SK-N-SH (cell line): ENCODE results near the gene ZCCHC17. TPM values are rescaled to one million over a fixed set of nuclear protein-coding genes. Genes with fewer than 3 reads are reported as not detected.
A peak's percentile ranks its signal among the peaks of the same experiment; 100 is the strongest.

Source experiments
- CTCF ChIA-PET: fragments of 300-600, 350-600 bp; formaldehyde crosslinking; extraction: SDS; loops from one replicate; lab custom pipeline; 2021; lab: Yijun Ruan, JAX
- POLR2A ChIA-PET: fragments of 350-600 bp; sonication (Branson Sonifier 250); formaldehyde crosslinking; extraction: SDS; loops from one replicate; lab custom pipeline; 2020; ENCODE audit warnings: antibody characterized with exemption, inconsistent platforms; lab: Yijun Ruan, JAX
- DNase-seq: peaks from one replicate; pipeline ENCODE4 v3.0.0; 2012
- H2AFZ ChIP-seq: fragments of 200-600 bp; sonication (generic); 2 replicates; pipeline ENCODE4 v1.8.1; 2016; ENCODE audit warnings: antibody characterized with exemption, mild to moderate bottlenecking, low read depth
- H3F3A ChIP-seq: fragments of 200-600 bp; sonication (generic); replicated peaks from 2 replicates; pipeline ENCODE3; 2016; ENCODE audit warnings: antibody characterized with exemption, mild to moderate bottlenecking; ENCODE audit not compliant: insufficient read depth
- H3K27ac ChIP-seq, 2 experiments: fragments of 200-500 bp in 1 of 2; fragments of 200-600 bp in 1 of 2; sonication (Bioruptor generic) in 1 of 2; sonication (generic), shearing (Covaris generic) in 1 of 2; 2 replicates each; pipeline versions ENCODE4 v1.5.1 to v1.6.1; 2014 to 2016; ENCODE audit warnings: low read depth in 2 of 2, inconsistent platforms in 1 of 2, low read length in 1 of 2, mild to moderate bottlenecking in 1 of 2, mixed read lengths in 1 of 2
- H3K27me3 ChIP-seq: fragments of 200-600 bp; sonication (generic), shearing (Covaris generic); 2 replicates; pipeline ENCODE4 v1.6.1; 2016; ENCODE audit warnings: mixed run types; ENCODE audit not compliant: insufficient read depth
- H3K36me3 ChIP-seq, 2 experiments: fragments of 200-500 bp in 1 of 2; fragments of 200-600 bp in 1 of 2; sonication (Bioruptor generic) in 1 of 2; sonication (generic) in 1 of 2; replicated peaks in 1 of 2; 2 replicates each; pipeline versions ENCODE3 to v1.5.1; 2014 to 2016; ENCODE audit warnings: low read length in 1 of 2, mild to moderate bottlenecking in 1 of 2; ENCODE audit not compliant: insufficient read depth in 2 of 2, control insufficient read depth in 1 of 2
- H3K4me1 ChIP-seq, 2 experiments: fragments of 200-500 bp in 1 of 2; fragments of 200-600 bp in 1 of 2; sonication (Bioruptor generic) in 1 of 2; sonication (generic), shearing (Covaris generic) in 1 of 2; 2 replicates each; pipeline versions ENCODE4 v1.5.1 to v1.6.1; 2014 to 2016; ENCODE audit warnings: low read depth in 1 of 2, low read length in 1 of 2, mixed run types in 1 of 2; ENCODE audit not compliant: insufficient read depth in 2 of 2, control insufficient read depth in 1 of 2
- H3K4me2 ChIP-seq: fragments of 200-600 bp; sonication (generic), shearing (Covaris generic); 2 replicates; pipeline ENCODE4 v1.6.1; 2017; ENCODE audit warnings: mixed run types
- H3K4me3 ChIP-seq, 2 experiments: fragments of 200-500 bp in 1 of 2; fragments of 200-600 bp in 1 of 2; sonication (Bioruptor generic) in 1 of 2; sonication (generic), shearing (Covaris generic) in 1 of 2; 2 replicates each; pipeline versions ENCODE4 v1.5.1 to v1.8.1; 2014 to 2016; ENCODE audit warnings: low read depth in 2 of 2, inconsistent platforms in 1 of 2, low read length in 1 of 2, mild to moderate bottlenecking in 1 of 2, mixed read lengths in 1 of 2, moderate library complexity in 1 of 2
- H3K79me2 ChIP-seq: fragments of 200-600 bp; sonication (generic); 2 replicates; pipeline ENCODE4 v1.8.1; 2017; ENCODE audit warnings: mild to moderate bottlenecking; ENCODE audit not compliant: insufficient read depth
- H3K9ac ChIP-seq: fragments of 200-600 bp; sonication (generic); 2 replicates; pipeline ENCODE4 v1.6.1; 2017; ENCODE audit warnings: mixed run types
- H3K9me2 ChIP-seq: fragments of 200-600 bp; sonication (generic); 2 replicates; pipeline ENCODE4 v1.6.1; 2017; ENCODE audit warnings: mixed run types
- H3K9me3 ChIP-seq: fragments of 200-600 bp; sonication (generic); 2 replicates; pipeline ENCODE4 v1.6.1; 2017; ENCODE audit warnings: mixed run types, mild to moderate bottlenecking, moderate library complexity
- H4K20me1 ChIP-seq: fragments of 200-600 bp; sonication (generic); 2 replicates; pipeline ENCODE4 v1.6.1; 2017; ENCODE audit warnings: mild to moderate bottlenecking, mixed run types; ENCODE audit not compliant: insufficient read depth
- CHD2 ChIP-seq: fragments of 150-350 bp; IDR thresholded peaks from 2 replicates; pipeline ENCODE4 v1.6.1; 2018; ENCODE audit warnings: low read length; ENCODE audit not compliant: partially characterized antibody
- CTCF ChIP-seq: fragments of 200-600 bp; sonication (generic); IDR thresholded peaks from 2 replicates; pipeline ENCODE4 v1.6.1; 2017; ENCODE audit warnings: antibody characterized with exemption, mild to moderate bottlenecking, moderate library complexity
- ELF1 ChIP-seq: IDR thresholded peaks from 2 replicates; pipeline ENCODE4 v1.4.0; 2012
- EP300 ChIP-seq, 2 experiments: IDR thresholded peaks; 2 replicates each; pipeline versions ENCODE4 v1.4.0 to v1.6.1; 2012; ENCODE audit warnings: borderline replicate concordance in 1 of 2, low read depth in 1 of 2, low read length in 1 of 2
- FOSL2 ChIP-seq: IDR thresholded peaks from 2 replicates; pipeline ENCODE4 v1.4.0; 2012; ENCODE audit warnings: low read depth, mild to moderate bottlenecking, moderate library complexity, borderline replicate concordance
- GATA2 ChIP-seq: sonication (generic); formaldehyde crosslinking; IDR thresholded peaks from 2 replicates; pipeline ENCODE4 v1.5.0; 2020; ENCODE audit warnings: mild to moderate bottlenecking, missing genetic modification reagents
- MEF2A ChIP-seq: IDR thresholded peaks from 2 replicates; pipeline ENCODE4 v1.4.0; 2012; ENCODE audit warnings: low read depth, borderline replicate concordance
- MXI1 ChIP-seq: IDR thresholded peaks from 2 replicates; pipeline ENCODE4 v1.6.1; 2012; ENCODE audit warnings: mild to moderate bottlenecking, low read depth, low read length, improper control_type of control experiment
- NFIC ChIP-seq: IDR thresholded peaks from 2 replicates; pipeline ENCODE4 v1.4.0; 2012; ENCODE audit warnings: borderline replicate concordance
- POLR2AphosphoS5 ChIP-seq: IDR thresholded peaks from 2 replicates; pipeline ENCODE4 v1.6.1; 2012; ENCODE audit warnings: low read depth, low read length
- RAD21 ChIP-seq: IDR thresholded peaks from 2 replicates; pipeline ENCODE4 v1.6.1; 2012; ENCODE audit warnings: mild to moderate bottlenecking, low read length
- RXRA ChIP-seq: IDR thresholded peaks from 2 replicates; pipeline ENCODE4 v1.4.0; 2012; ENCODE audit warnings: low read depth, mild to moderate bottlenecking, borderline replicate concordance
- SIN3A ChIP-seq: IDR thresholded peaks from 2 replicates; pipeline ENCODE4 v1.6.1; 2012; ENCODE audit warnings: low read depth, mild to moderate bottlenecking, low read length, moderate library complexity, borderline replicate concordance
- TCF12 ChIP-seq: IDR thresholded peaks from 2 replicates; pipeline ENCODE4 v1.4.0; 2012
- TEAD4 ChIP-seq: IDR thresholded peaks from 2 replicates; pipeline ENCODE4 v1.4.0; 2012; ENCODE audit warnings: mild to moderate bottlenecking, borderline replicate concordance; ENCODE audit not compliant: insufficient read depth
- WGBS: methylation state at CpG from one replicate; pipeline ENCODE4 v1.1.6; 2017; ENCODE audit warnings: low lambda C conversion rate; 5-methylcytosine and 5-hydroxymethylcytosine counted together
- polyA plus RNA-seq, 3 experiments: library from polyadenylated mRNA; depleted of rRNA; stranded (reverse); fragments of >200 nt; gene quantifications; 2 replicates each; pipeline ENCODE4 v1.2.3, GENCODE V29; 2012

The ZCCHC17 gene
- polyA plus RNA-seq, 1 of the 3 experiments (the other 2 are of a cell fraction) = 25.8 TPM

- ChIA-PET POLR2A (no interaction called here), CTCF (interaction anchor here (0.8 to 13.9 kb wide), 8 partner anchors 9 to 224 kb away, joined by 3 to 287 read pairs (median 34); partner anchors contain the start of gene SERINC2)
- no peak for DNase-seq
- H3K36me3 ChIP-seq = no peaks in the 10 kb centered on the region
- peaks cover 3 to 12% of the 10 kb centered on the region in 2 experiments; a peak in 2 of 4 replicates for H3K4me1 ChIP-seq
- H3K9ac ChIP-seq = no peak overlapping the region
- no peaks in the 10 kb centered on the region for H3K9me2 ChIP-seq
- H2AFZ ChIP-seq = no peak overlapping the region
- TF ChIP-seq FOSL2 (peak; percentile 2; the same call in 1 of the 2 replicates), RAD21 (peak; percentile 33), RXRA (no peak), NFIC (0 out of 2 replicates have a peak, but pooled peaks have one; percentile 18), MXI1 (no peak), SIN3A (no peak), TEAD4 (0 out of 2 replicates have a peak, but pooled peaks have one; percentile 11), POLR2AphosphoS5 (no peak), ELF1 (no peak), GATA2 (CRISPR knock-in tag) (no peak), CTCF (peak; percentile 53), TCF12 (peak; percentile 78)
- no peaks in the 10 kb centered on the region for H3K79me2 ChIP-seq
- peak overlapping the region in 1 of 2 experiments; percentile 15; a peak in 1 of 4 replicates for H3K27ac ChIP-seq
- no peak overlapping the region for H3K4me3 ChIP-seq
- 88% methylated on average over 3 of the region's 3 CpGs for whole genome bisulfite sequencing
- no peaks in the 10 kb centered on the region for H3K27me3 ChIP-seq
- no peak overlapping the region for H3K4me2 ChIP-seq
- peaks cover 16% of the 10 kb centered on the region for H3F3A ChIP-seq
- no peaks in the 10 kb centered on the region for H3K9me3 ChIP-seq
- H4K20me1 ChIP-seq = no peaks in the 10 kb centered on the region
Observed at GRCh38 chr1:31396633-31397351, 100.0 kb downstream of the ZCCHC17 start.

GRCh38 chr1:31397360-31398095 lies 100.7 kb downstream of the ZCCHC17 start:
- Histone ChIP-seq H3K4me2 (peak overlapping the region; percentile 10; the same call in 1 of the 2 replicates), H3K4me3 (no peak overlapping the region), H3K9me2 (no peaks in the 10 kb centered on the region), H3K9ac (no peak overlapping the region), H3K36me3 (no peaks in the 10 kb centered on the region), H3K27me3 (no peaks in the 10 kb centered on the region), H4K20me1 (no peaks in the 10 kb centered on the region), H2AFZ (no peak overlapping the region), H3F3A (peaks cover 16% of the 10 kb centered on the region), H3K9me3 (no peaks in the 10 kb centered on the region), H3K79me2 (no peaks in the 10 kb centered on the region), H3K4me1 (peaks cover 3 to 12% of the 10 kb centered on the region in 2 experiments; a peak in 2 of 4 replicates), H3K27ac (peak overlapping the region in 1 of 2 experiments; percentile 15; a peak in 1 of 4 replicates)
- no peak for DNase-seq
- WGBS = 48% methylated on average over 4 of the region's 4 CpGs
- ChIA-PET CTCF (interaction anchor here (0.8 to 13.9 kb wide), 5 partner anchors 22 to 221 kb away, joined by 3 to 287 read pairs (median 43); partner anchors contain the start of gene SERINC2), POLR2A (no interaction called here)
- TF ChIP-seq NFIC (0 out of 2 replicates have a peak, but pooled peaks have one; percentile 3), EP300 (IDR thresholded peaks at IDR 0.05; ENCODE audit: borderline replicate concordance in 1 of 2, low read depth in 1 of 2, low read length in 1 of 2) (no peak), TEAD4 (0 out of 2 replicates have a peak, but pooled peaks have one; percentile 1), CHD2 (no peak), MEF2A (no peak), RXRA (peak; percentile 46; the same call in 1 of the 2 replicates)
